ENCODE data around the gene PIN1.
A peak's percentile ranks its signal among the peaks of the same experiment; 100 is the strongest.
"Not testable (repeated sequence)": the region's sequence is repeated elsewhere in the genome, so short reads cannot be mapped to it uniquely, and the experiment has no call there.

PIN1 gene

GRCh38 chr19:9834726-9835506, at the start of gene PIN1:
PIN1 (plus strand) TSS chr19:9835318; CDS start chr19:9835345, 27 bp downstream.
- peak; percentile 97 to 98 for DNase-seq (ENCODE audit: low read depth in 1 of 2, low spot score in 1 of 2)

DNA sequence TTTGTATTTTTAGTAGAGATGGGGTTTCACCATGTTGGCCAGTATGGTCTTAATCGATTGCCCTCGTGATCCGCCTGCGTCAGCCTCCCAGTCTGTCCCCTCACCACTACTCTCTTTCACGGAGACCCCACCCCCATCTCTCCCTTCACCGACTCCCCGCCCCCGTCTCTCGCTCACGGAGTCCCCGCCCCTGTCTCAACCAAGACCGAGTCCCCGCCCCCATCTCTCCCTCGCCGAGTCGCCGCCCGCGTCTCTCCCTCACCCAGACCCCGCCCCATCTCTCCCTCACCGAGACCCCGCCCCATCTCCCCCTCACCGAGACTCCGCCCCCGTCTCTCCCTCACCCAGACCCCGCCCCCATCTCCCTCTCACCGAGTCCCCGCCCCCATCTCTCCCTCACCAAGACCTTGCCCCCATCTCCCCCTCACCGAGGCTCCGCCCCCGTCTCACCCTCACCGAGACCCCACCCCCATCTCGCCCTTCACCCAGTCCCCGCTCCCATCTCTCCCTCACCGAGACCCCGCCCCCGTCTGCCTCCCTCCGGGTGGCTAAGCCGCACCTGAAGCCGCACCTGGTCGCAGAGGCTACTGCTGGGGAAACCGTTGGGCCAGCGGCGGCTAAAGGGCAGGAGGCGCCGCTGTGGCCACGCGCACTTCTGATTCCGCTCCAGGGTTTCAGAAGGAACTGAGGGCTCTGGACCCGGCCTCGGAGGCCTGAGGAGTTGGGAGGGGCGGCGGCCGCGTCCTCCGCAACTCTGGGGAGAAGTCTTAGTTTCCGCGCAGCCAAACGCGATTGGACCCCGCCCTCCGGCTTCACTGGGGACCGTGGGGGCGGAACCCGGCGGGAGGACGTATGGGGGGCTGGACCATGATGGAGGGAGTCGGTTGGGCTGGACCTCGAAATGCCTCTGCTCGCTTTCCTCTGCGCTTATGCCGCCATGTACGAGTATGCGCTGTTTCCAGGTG, 49.5 kb upstream of the PIN1 start:
- peak; percentile 88 to 98 for DNase-seq (ENCODE audit: low read depth in 1 of 2, low spot score in 1 of 2)

GRCh38 chr19:9786342-9786741, 48.8 kb upstream of the PIN1 start:
- DNase-seq (ENCODE audit: low read depth in 1 of 2, low spot score in 1 of 2) = no peak

DNA sequence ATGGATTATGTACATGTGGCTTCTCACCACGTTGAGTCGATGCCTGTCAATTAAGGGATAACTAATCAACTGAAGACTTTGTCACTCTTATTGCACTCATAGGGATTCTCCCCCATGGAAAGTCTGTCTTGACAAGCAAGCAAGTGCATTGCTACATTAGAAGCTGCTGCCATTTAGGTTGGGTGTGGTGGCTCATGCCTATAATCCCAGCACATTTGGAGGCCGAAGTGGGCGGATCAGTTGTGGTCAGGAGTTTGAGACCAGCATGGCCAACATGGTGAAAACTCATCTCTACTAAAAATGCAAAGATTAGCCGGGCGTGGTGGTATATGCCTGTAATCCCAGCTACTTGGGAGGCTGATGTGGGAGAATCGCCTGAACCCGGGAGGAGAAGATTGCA, 48.3 kb upstream of the PIN1 start:
- DNase-seq (ENCODE audit: low read depth in 1 of 2, low spot score in 1 of 2) = no peak

GRCh38 chr19:9788604-9789003, 46.5 kb upstream of the PIN1 start:
- DNase-seq (ENCODE audit: low read depth in 1 of 2, low spot score in 1 of 2) = not testable (repeated sequence)

- DNase-seq (ENCODE audit: low read depth in 1 of 2, low spot score in 1 of 2) = no peak
Measured at GRCh38 chr19:9789066-9789465, 46.1 kb upstream of the PIN1 start.

- DNase-seq (ENCODE audit: low read depth in 1 of 2, low spot score in 1 of 2) = not testable (repeated sequence)
Measured at GRCh38 chr19:9789579-9789978, 45.5 kb upstream of the PIN1 start.

- DNase-seq (ENCODE audit: low read depth in 1 of 2, low spot score in 1 of 2) = not testable (repeated sequence)
Measured at GRCh38 chr19:9791073-9791367, 44.1 kb upstream of the PIN1 start.

DNA sequence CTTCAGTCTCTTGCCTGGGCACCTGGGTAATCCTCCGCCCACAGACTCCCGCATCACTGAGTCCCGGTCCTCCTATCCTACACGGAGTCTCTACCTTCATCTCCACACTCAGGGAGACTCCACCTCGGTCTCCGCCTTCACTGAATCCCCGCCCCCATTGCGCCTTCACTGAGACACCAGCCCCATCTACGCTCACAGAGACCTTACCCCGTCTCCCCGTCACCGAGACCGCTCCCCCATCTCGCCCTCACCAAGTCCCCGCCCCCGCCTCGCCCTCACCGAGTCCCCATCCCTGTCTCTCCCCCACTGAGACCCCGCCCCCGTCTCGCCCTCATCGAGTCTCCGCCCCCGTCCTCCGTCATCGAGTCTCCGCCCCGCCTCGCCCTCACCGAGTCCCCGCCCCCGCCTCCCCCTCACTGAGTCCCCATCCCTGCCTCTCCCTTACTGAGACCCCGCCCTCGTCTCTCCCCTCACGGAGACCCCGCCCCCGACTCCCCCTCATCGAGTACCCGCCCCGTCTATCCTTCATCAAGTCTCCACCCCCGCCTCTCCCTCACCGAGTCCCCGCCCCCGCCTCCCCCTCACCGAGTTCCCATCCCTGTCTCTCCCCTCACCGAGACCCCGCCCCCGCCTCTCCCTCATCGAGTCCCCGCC, 43.4 kb upstream of the PIN1 start:
- DNase-seq (ENCODE audit: low read depth in 1 of 2, low spot score in 1 of 2) = peak; percentile 78 to 88

DNA sequence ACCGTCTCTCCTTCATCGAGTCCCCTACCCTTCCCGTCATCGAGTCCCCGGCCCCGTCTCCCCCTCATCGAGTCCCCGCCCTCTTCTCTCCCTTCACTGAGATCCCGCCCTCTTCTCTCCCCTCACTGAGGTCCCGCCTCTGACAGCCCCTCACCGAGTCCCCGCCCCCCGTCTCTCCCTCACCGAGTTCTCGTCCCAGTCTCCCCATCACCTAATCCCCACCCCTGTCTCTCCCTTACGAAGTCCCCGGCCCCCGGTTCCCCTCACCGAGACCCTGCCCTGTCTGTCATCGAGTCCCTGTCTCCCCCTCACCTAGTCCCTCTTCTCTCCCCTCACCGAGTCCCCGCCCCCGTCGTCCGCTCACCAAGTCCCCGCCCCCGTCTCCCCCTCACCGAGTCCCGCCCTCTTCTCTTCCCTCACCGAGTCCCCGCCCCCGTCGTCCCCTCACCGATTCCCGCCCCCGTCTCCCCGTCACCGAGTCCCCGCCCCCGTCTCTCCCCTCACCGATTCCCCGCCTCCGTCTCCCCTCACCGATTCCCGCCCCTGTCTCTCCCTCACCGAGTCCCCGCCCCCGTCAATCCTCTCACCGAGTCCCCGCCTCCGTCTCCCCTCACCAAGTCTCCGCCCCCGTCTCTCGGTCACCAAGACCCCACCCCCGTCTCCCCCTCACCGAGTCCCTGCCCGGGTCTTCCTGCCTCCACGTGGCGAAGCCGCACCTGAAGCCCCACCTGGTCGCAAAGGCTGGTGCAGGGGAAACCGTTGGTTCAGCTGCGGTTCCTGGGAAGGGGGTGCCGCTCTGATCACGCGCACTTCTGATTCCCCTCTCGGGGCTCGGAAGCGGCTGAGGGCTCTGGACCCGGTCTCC, 42.7 kb upstream of the PIN1 start:
- peak; percentile 76 to 89 for DNase-seq (ENCODE audit: low read depth in 1 of 2, low spot score in 1 of 2)

GRCh38 chr19:9793071-9793591, 42.0 kb upstream of the PIN1 start:
- peak in 1 of 2 donors; percentile 33 for DNase-seq (ENCODE audit: low read depth in 1 of 2, low spot score in 1 of 2)

DNA sequence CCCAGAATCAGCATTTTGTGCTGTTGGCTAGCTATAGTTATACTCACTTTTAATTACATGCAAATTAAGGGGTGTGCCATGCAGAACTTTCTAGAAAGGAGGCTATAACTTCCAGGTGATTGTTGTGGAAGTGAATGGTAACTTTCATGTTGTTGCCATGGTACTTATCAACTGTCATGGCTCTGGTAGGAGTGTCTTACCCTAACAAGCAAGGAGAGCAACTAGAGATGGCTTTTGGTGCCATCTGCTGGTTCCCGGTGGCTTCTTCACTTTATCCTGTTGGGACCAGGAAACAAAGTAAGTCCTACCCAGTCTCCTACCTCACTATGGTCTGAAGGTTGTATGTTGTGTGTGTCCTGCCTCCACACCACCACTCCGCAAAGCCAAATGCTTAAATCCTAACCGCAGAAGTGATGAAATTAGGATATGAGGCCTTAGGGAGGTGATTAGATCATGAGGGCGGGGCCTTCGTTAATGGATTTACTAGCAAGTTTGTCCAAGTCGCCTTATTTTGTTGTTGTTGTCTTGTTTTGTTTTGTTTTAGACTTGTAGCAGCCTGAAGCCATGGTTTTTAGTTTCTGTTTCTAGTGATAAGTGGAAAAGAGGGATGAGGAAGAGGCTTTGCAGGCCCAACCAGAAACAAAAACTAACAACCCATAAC, 38.9 kb upstream of the PIN1 start:
- peak; percentile 55 to 81 for DNase-seq (ENCODE audit: low read depth in 1 of 2, low spot score in 1 of 2)

DNA sequence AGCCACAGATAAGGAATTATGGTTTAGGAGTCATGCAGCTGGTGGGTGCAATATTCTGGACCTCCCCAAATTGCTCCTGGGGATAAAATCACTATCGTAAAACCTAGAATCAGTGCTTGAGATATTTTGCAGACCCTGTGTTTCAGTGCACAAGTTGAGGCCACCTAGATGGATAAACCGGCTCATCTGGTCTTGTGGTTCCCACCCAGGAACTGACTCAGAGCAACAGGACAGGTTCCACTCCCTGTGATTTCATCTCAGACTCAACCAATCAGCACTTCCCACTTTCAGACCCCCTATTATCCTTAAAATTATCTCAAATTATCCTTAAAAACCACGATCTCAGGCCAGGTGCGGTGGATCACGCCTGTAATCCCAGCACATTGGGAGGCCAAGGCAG, 37.2 kb upstream of the PIN1 start:
- DNase-seq (ENCODE audit: low read depth in 1 of 2, low spot score in 1 of 2) = no peak

GRCh38 chr19:9799162-9799561, 36.0 kb upstream of the PIN1 start:
- no peak for DNase-seq (ENCODE audit: low read depth in 1 of 2, low spot score in 1 of 2)

GRCh38 chr19:9801976-9802375, 33.1 kb upstream of the PIN1 start:
- no peak for DNase-seq (ENCODE audit: low read depth in 1 of 2, low spot score in 1 of 2)

DNA sequence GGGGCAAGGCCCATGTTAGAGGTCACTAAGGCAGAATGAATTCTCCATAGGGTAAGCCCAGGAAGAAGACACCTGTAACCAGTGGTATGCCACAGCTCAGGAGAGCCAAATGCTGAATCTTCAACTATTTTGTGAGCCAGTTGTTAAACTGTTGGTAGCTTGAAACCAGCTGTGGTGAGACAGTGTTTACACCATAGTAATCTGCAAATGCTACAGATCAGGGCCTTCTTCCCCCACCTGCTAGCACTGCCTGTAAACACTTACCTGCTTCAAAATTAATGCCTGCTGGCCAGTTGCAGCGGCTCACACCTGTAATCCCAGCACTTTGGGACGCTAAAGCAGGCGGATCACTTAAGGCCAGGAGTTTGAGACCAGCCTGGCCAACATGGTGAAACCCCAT, 28.3 kb upstream of the PIN1 start:
- no peak for DNase-seq (ENCODE audit: low read depth in 1 of 2, low spot score in 1 of 2)

- no peak for DNase-seq (ENCODE audit: low read depth in 1 of 2, low spot score in 1 of 2)
Measured at GRCh38 chr19:9808855-9809824, 26.0 kb upstream of the PIN1 start.

GRCh38 chr19:9811139-9811538, 24.0 kb upstream of the PIN1 start:
- DNase-seq (ENCODE audit: low read depth in 1 of 2, low spot score in 1 of 2) = no peak

Data from activated CD4-positive, alpha-beta T cell treated with anti-CD3 and anti-CD28 coated beads, Interleukin-2, amount 50 U/mL, for 24 hours (primary cell).